ENCODE results near the gene TMEM120A.

TMEM120A gene

GRCh38 chr7:75995052-75995471, 667 bp upstream of the TMEM120A start:
- DNase-seq (ENCODE audit: low spot score), result no peak

- DNase-seq (ENCODE audit: low spot score), result peak; percentile 90
These were observed 557 bp downstream of the TMEM120A start for GRCh38 chr7:75993689-75994387.

- DNase-seq (ENCODE audit: low spot score), result no peak
These were observed 2.2 kb downstream of the TMEM120A start for GRCh38 chr7:75992083-75992755.

GRCh38 chr7:75991531-75992082, 2.8 kb downstream of the TMEM120A start:
- no peak for DNase-seq (ENCODE audit: low spot score)

GRCh38 chr7:75989500-75990388, 4.7 kb downstream of the TMEM120A start:
- DNase-seq (ENCODE audit: low spot score), result no peak

- no peak for DNase-seq (ENCODE audit: low spot score)
These were observed 5.6 kb downstream of the TMEM120A start for GRCh38 chr7:75988568-75989499.

GRCh38 chr7:75987805-75988567, 6.4 kb downstream of the TMEM120A start:
- no peak for DNase-seq (ENCODE audit: low spot score)

- no peak for DNase-seq (ENCODE audit: low spot score)
These were observed 7.2 kb downstream of the TMEM120A start for GRCh38 chr7:75987026-75987804.

GRCh38 chr7:75986147-75986781, 8.1 kb downstream of the TMEM120A start:
- no peak for DNase-seq (ENCODE audit: low spot score)

- no peak for DNase-seq (ENCODE audit: low spot score)
These were observed 8.8 kb downstream of the TMEM120A start for GRCh38 chr7:75985518-75986146.

- DNase-seq (ENCODE audit: low spot score), result no peak
These were observed 9.3 kb downstream of the TMEM120A start for GRCh38 chr7:75985009-75985517.

GRCh38 chr7:75984130-75985008, 10.0 kb downstream of the TMEM120A start:
- DNase-seq (ENCODE audit: low spot score), result no peak

GRCh38 chr7:75983471-75984129, 10.8 kb downstream of the TMEM120A start:
- DNase-seq (ENCODE audit: low spot score), result no peak

GRCh38 chr7:75982306-75983064, 11.9 kb downstream of the TMEM120A start:
- no peak for DNase-seq (ENCODE audit: low spot score)

- no peak for DNase-seq (ENCODE audit: low spot score)
These were observed 12.7 kb downstream of the TMEM120A start for GRCh38 chr7:75981453-75982305.

GRCh38 chr7:75981203-75981452, 13.3 kb downstream of the TMEM120A start:
- DNase-seq (ENCODE audit: low spot score), result no peak

Data from hepatic stellate cell (primary cell).